GM21423 (cell line): ENCODE results near the gene CORIN.
"Not testable (repeated sequence)": the region's sequence is repeated elsewhere in the genome, so short reads cannot be mapped to it uniquely, and the experiment has no call there.

ENCODE experiments used
- ATAC-seq: cut with Tn5 transposase; IDR thresholded peaks from one replicate; pipeline ENCODE4 v1.9.1; 2021; ENCODE audit warnings: mild to moderate bottlenecking, moderate library complexity; ENCODE audit not compliant: unreplicated experiment

Gene CORIN

DNA sequence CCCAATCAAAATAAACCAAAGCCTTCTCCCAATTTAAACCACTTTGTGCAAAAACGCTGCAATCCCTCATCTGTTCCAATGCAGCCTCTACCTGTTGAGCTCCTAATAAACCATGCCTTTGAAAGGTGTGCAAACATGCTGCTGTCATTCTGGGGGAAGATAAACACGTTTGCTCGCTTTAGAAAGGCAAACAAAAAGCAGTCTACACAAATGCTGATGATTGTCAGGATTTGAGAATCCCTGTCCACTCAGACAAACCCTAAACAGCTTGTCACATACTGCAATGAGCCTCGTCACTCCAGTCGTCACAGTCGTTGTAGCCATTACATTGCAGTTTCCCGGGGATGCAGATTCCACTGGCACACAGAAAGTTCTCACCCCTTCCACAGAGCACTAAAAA lies 145.2 kb downstream of the CORIN start:
- ATAC-seq: no peak

GRCh38 chr4:47691757-47692383 lies 146.0 kb downstream of the CORIN start:
- not testable (repeated sequence) for ATAC-seq

DNA sequence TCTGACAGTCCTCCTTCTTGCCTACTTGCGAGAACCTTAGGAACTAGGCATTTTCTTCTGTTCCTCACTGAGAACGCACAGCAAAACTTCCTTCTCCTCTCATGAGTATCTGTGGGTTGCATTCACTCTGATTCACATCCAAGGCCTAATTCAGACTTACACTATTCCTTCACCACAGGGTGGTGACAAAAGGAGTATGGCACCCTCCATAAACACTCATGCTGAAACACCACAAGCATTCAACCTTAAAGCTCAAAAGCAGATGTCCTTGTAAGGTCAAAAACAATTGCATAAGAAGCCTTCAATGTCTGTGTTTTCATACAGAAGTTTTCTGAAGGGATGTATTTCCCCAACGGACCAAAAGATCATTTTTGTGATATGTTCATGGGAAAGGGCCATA lies 147.3 kb downstream of the CORIN start:
- no peak for ATAC-seq

GRCh38 chr4:47686294-47686872 lies 151.5 kb downstream of the CORIN start:
- ATAC-seq: peak; percentile 69

GRCh38 chr4:47675806-47676205 lies 162.1 kb downstream of the CORIN start:
- no peak for ATAC-seq

DNA sequence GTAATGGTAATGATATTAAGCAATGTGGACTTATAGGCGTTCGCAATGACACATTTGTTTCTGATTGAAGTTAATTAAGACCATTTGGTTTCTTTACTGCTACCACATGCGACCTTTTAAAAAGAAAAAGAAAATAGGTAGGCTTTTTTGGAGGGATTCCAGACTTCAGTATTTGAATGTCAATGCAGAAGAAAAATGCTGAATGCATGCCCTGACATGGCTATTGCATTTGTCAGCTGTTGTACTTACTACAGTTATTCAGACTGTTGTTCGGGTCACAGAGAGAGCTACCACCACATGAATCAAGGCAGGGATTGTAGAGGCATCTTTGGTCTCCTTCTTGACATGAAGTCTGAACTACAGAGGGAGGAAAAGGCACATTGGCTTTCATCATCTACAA lies 163.7 kb downstream of the CORIN start:
- no peak for ATAC-seq

DNA sequence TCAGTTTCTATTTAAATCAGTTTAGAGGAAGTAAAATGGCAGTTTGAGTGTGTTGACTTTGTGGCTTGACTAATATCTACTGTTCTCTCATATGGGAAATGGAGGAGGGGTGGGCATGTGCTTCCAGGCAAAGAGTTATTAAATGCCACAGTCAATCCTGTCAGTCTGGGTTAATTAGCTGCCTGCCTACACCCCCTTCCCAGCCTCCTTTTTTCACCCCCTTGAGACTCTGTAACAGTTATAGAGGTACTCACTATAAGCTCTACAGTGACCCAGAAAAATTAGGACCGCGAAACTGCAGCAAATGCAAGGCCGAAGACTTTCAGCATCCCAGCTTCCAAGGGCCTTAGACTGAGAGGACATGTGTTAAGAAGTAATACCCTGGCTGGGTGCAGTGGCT lies 165.2 kb downstream of the CORIN start:
- no peak for ATAC-seq

- ATAC-seq: no peak
Observed at GRCh38 chr4:47669946-47670345, 167.9 kb downstream of the CORIN start.

GRCh38 chr4:47668810-47669408 lies 169.0 kb downstream of the CORIN start:
- peak; percentile 68 for ATAC-seq

GRCh38 chr4:47668256-47668655 lies 169.6 kb downstream of the CORIN start:
- no peak for ATAC-seq

GRCh38 chr4:47667552-47667951 lies 170.3 kb downstream of the CORIN start:
- ATAC-seq: no peak

- ATAC-seq: no peak
Observed at GRCh38 chr4:47664051-47664826, 173.6 kb downstream of the CORIN start.

- no peak for ATAC-seq
Observed at GRCh38 chr4:47662975-47663374, 174.9 kb downstream of the CORIN start.

DNA sequence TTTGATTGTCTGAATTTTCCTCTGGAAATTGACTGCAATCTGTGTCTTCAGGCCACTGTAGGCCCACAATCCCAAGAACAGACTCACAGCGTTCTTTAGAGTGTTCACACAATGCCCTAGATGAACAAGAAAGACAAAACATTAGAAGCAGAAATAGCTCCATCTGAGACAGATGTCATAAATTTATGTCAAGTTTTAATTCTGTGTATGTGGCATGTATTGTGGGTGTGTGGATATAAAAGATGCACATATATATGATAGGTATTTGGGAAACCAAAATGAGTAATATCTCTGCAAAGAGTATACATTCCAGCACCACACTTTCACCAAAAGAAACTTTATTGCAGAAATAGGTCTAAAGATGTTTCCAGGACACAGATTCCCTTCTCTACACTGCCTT lies 176.1 kb downstream of the CORIN start:
- no peak for ATAC-seq

DNA sequence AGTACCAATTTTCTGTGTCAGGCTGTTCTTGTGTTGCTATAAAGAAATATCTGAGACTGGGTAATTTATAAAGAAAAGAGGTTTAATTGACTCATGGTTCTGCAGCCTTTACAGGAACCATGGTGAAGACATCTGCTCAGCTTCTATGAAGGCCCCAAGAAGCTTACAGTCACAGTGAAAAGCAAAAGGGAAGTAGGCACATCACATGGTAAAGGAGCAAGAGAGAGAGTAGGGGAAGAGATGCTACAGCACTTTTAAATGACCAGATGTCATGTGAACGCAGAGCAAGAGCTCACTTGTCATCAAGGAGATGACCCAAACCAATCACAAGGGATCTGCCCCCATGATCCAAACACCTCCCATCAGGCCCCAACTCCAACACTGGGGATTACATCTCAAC lies 178.5 kb downstream of the CORIN start:
- no peak for ATAC-seq

DNA sequence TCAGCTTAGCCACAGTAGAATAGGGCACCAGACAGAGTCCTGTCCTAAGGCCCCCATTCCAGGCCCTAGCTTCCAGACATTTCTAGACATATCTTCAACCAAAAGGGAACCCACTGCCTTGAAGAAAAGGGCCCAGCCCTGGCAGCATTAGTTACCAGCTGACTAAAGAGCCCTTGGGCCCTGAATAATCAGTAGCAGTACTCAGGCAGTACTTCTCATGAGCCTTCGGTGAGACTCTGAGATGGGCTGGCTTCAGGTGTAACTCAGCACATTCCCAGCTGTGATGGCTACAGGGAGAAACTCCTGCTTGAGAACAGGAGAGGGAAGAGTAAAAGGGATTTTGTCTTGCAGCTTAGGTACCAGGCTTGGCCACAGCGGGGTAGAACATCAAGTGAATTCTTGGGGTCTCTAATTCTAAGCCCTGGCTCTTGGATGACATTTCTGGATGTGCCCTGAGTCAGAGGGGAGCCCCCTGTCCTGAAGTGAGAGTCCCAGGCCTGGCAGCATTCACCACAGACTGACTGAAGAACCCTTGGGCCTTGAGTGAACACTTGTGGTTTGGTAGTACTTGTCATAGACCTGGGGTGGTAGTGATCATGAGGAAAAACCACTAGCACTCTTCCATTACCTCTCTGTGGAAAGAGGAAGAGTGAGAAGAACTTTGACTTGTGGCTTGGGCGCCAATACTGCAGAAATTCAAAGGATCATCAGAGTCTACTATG lies 182.7 kb downstream of the CORIN start:
- no peak for ATAC-seq

- ATAC-seq: no peak
Observed at GRCh38 chr4:47652092-47652491, 185.8 kb downstream of the CORIN start.

DNA sequence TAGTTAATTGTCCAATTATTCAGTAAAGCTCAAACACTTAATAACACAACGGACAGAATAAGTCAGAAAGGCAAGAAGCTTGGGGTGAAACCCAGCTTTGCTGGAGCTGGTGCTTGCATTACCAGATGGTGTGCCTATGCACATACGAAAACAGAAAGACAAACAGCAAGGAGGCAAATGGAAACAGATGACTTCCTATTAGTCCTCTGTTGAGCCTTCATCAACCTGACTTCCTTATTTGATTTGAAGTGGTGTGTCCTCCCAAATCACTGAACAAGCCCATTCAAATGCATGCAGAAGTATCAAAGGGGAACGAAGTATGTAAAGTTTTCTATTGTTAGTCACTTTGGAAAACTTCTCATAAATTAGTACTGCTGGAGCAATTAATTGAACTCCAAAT lies 186.6 kb downstream of the CORIN start:
- ATAC-seq: no peak

DNA sequence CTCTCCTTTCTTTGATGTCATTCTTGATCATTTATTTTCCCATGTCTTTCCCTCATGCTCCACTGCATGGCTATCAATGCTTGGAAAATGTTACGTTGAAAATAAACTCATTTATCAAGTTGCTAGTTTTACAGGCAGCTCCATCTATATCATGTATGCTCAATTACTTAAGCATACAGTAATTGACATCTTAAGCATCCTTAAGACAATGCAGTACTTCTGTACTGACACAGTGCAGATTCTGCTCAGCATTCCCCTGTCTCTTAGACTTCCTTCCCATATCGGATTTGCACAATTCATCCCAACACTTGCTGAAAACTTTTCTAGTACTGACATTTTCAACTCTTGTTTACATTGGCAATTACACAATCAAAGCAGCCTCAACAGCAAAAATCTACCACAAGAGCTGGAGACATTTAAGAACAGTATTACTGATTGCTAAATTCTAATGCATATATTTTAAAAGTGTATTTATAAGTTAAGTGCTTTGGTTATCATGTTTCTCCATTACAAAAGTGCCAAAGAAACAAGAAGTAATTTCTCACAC lies 187.2 kb downstream of the CORIN start:
- no peak for ATAC-seq

- no peak for ATAC-seq
Observed at GRCh38 chr4:47647544-47647943, 190.3 kb downstream of the CORIN start.

- ATAC-seq: no peak
Observed at GRCh38 chr4:47647029-47647428, 190.8 kb downstream of the CORIN start.
